ENCODE data around the gene ATP5MC2. TPM values are rescaled to one million over a fixed set of nuclear protein-coding genes. Genes with fewer than 3 reads are reported as not detected.

ATP5MC2 gene
- polyA plus RNA-seq, 1 donor from 2014 or later, result 331 TPM

- Histone ChIP-seq H3K4me3 (ENCODE audit: low read length) (peak overlapping the region; percentile 43), H3K79me2 (replicated peaks; ENCODE audit: insufficient read depth, low read length) (no peaks in the 10 kb centered on the region), H3K9ac (ENCODE audit: low read length) (peak overlapping the region; percentile 76), H2AFZ (ENCODE audit: low read depth, low read length) (no peak overlapping the region), H3K27ac (ENCODE audit: low read length) (peak overlapping the region; percentile 96), H3K27me3 (ENCODE audit: insufficient read depth, low read depth, low read length) (no peaks in the 10 kb centered on the region), H3K9me3 (ENCODE audit: low read length) (no peaks in the 10 kb centered on the region), H3K4me2 (ENCODE audit: low read length) (peak overlapping the region; percentile 57), H4K20me1 (ENCODE audit: insufficient read depth) (no peaks in the 10 kb centered on the region), H3F3A (ENCODE audit: insufficient read depth, low read length, poor library complexity, severe bottlenecking) (peaks cover 16% of the 10 kb centered on the region), H3K9me2 (ENCODE audit: insufficient read depth, low read length) (no peaks in the 10 kb centered on the region), H3K36me3 (ENCODE audit: insufficient read depth, low read length) (peaks cover 8% of the 10 kb centered on the region)
- TF ChIP-seq, protein P1, sequence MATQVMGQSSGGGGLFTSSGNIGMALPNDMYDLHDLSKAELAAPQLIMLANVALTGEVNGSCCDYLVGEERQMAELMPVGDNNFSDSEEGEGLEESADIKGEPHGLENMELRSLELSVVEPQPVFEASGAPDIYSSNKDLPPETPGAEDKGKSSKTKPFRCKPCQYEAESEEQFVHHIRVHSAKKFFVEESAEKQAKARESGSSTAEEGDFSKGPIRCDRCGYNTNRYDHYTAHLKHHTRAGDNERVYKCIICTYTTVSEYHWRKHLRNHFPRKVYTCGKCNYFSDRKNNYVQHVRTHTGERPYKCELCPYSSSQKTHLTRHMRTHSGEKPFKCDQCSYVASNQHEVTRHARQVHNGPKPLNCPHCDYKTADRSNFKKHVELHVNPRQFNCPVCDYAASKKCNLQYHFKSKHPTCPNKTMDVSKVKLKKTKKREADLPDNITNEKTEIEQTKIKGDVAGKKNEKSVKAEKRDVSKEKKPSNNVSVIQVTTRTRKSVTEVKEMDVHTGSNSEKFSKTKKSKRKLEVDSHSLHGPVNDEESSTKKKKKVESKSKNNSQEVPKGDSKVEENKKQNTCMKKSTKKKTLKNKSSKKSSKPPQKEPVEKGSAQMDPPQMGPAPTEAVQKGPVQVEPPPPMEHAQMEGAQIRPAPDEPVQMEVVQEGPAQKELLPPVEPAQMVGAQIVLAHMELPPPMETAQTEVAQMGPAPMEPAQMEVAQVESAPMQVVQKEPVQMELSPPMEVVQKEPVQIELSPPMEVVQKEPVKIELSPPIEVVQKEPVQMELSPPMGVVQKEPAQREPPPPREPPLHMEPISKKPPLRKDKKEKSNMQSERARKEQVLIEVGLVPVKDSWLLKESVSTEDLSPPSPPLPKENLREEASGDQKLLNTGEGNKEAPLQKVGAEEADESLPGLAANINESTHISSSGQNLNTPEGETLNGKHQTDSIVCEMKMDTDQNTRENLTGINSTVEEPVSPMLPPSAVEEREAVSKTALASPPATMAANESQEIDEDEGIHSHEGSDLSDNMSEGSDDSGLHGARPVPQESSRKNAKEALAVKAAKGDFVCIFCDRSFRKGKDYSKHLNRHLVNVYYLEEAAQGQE (IDR thresholded peaks at IDR 0.05; ENCODE audit: borderline replicate concordance), result peak; percentile 63
- no peak for TF ChIP-seq TAF1 (IDR thresholded peaks at IDR 0.05; ENCODE audit: low read depth)
- no peak for TF ChIP-seq EZH2 (IDR thresholded peaks at IDR 0.05; ENCODE audit: borderline replicate concordance, insufficient read depth, low read length, poor library complexity, severe bottlenecking)
- peak; percentile 28 for TF ChIP-seq POLR2AphosphoS5 (IDR thresholded peaks at IDR 0.05)
- TF ChIP-seq EP300 (conservative IDR thresholded peaks at IDR 0.05; ENCODE audit: poor library complexity, severe bottlenecking), result peak; percentile 33
- no peak for TF ChIP-seq SMC3 (conservative IDR thresholded peaks at IDR 0.05; ENCODE audit: poor library complexity)
- TF ChIP-seq, protein P2, sequence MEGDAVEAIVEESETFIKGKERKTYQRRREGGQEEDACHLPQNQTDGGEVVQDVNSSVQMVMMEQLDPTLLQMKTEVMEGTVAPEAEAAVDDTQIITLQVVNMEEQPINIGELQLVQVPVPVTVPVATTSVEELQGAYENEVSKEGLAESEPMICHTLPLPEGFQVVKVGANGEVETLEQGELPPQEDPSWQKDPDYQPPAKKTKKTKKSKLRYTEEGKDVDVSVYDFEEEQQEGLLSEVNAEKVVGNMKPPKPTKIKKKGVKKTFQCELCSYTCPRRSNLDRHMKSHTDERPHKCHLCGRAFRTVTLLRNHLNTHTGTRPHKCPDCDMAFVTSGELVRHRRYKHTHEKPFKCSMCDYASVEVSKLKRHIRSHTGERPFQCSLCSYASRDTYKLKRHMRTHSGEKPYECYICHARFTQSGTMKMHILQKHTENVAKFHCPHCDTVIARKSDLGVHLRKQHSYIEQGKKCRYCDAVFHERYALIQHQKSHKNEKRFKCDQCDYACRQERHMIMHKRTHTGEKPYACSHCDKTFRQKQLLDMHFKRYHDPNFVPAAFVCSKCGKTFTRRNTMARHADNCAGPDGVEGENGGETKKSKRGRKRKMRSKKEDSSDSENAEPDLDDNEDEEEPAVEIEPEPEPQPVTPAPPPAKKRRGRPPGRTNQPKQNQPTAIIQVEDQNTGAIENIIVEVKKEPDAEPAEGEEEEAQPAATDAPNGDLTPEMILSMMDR (IDR thresholded peaks at IDR 0.05; ENCODE audit: poor library complexity, severe bottlenecking), result no peak
- no peak for TF ChIP-seq MXI1 (conservative IDR thresholded peaks at IDR 0.05; ENCODE audit: poor library complexity, severe bottlenecking)
- no peak for TF ChIP-seq RAD21 (conservative IDR thresholded peaks at IDR 0.05)
These were observed 34.2 kb upstream of the ATP5MC2 start for GRCh38 chr12:53710091-53710490.

DNA sequence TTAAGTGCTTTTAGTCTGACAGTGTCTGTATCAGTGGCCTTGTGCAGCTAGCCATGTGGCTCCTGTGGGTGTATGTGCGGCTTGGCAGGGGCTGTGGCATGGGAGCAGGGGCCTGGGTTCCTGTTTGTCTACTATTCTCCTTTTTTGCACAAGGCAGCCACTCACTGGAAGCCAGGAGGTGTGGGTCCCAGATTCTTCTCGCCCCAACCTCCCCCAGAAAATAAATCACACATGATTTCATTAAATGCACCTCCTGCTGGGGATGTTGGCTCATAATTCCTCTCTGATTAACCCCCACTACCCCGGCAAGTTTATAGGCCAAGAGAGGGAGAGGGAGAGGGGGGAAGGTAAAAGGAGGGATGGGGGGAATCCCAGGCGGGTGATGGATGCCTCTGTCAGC is 33.8 kb upstream of the ATP5MC2 start:
- peak overlapping the region; percentile 96 for H3K27ac ChIP-seq (ENCODE audit: low read length)
- peak overlapping the region; percentile 43 for H3K4me3 ChIP-seq (ENCODE audit: low read length)
- no peaks in the 10 kb centered on the region for H4K20me1 ChIP-seq (ENCODE audit: insufficient read depth)
- TF ChIP-seq, protein P2 (IDR thresholded peaks at IDR 0.05; ENCODE audit: poor library complexity, severe bottlenecking), result peak; percentile 33
- peak; percentile 54 for TF ChIP-seq EP300 (conservative IDR thresholded peaks at IDR 0.05; ENCODE audit: poor library complexity, severe bottlenecking)
- no peak for TF ChIP-seq POLR2AphosphoS5 (IDR thresholded peaks at IDR 0.05)
- peak overlapping the region; percentile 76 for H3K9ac ChIP-seq (ENCODE audit: low read length)
- peaks cover 5% of the 10 kb centered on the region for H3K36me3 ChIP-seq (ENCODE audit: insufficient read depth, low read length)
- no peaks in the 10 kb centered on the region for H3K79me2 ChIP-seq (replicated peaks; ENCODE audit: insufficient read depth, low read length)
- no peaks in the 10 kb centered on the region for H3K9me2 ChIP-seq (ENCODE audit: insufficient read depth, low read length)
- H3K9me3 ChIP-seq (ENCODE audit: low read length), result no peaks in the 10 kb centered on the region
- peak overlapping the region; percentile 57 for H3K4me2 ChIP-seq (ENCODE audit: low read length)
- H2AFZ ChIP-seq (ENCODE audit: low read depth, low read length), result no peak overlapping the region
- peaks cover 16% of the 10 kb centered on the region for H3F3A ChIP-seq (ENCODE audit: insufficient read depth, low read length, poor library complexity, severe bottlenecking)
- H3K27me3 ChIP-seq (ENCODE audit: insufficient read depth, low read depth, low read length), result no peaks in the 10 kb centered on the region

Measured in neural cell (in vitro differentiated cells).